ENCODE results near the gene LRCOL1. TPM values are rescaled to one million over a fixed set of nuclear protein-coding genes. Genes with fewer than 3 reads are reported as not detected.
"Not testable (repeated sequence)": the region's sequence is repeated elsewhere in the genome, so short reads cannot be mapped to it uniquely, and the experiment has no call there.

Gene LRCOL1
- total RNA-seq, 1 donor, result not detected

DNA sequence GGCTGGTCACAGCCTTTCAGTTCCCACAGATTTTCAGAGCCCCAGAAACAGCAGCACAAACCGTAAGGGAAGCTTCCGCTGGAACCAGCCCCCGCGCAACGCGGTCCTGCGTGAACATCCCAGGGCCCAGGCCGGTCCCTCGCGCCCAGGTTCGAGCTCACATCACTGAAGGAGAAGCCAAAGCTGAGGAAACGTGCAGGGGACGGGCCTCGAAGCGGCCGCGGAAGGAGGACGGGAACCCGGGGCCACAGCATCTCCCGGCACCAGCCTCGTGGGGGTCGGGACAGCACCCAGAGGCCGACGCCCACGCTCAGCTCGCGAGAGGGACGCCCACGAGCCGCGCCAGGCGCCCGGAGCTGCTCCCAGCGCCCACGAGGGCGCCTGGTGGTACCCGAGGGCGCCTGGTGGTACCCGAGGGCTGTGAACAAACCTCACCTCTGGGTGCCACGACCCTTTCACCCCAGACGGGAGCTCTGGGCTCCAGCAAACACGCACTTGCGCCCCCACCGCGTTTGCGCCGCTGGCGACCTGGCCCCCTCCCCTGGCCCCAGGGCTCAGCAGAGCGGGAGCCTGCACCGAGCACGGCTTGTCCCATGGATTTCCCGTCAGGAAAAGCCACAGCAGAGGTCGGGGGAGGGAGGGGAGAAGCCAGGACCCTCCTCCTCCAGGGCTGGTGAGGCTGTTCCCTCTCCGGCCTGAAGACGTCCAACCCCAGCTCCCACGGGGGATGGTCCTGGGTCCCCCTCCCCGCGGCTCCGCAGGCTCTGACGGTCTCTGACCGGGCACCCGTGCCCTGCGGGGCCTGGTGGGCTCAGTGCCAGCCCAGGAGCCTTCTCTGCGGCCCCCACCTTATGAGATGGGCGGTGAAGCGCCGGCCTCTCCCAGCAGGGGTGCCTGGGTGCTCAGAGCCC, 6.9 kb downstream of the LRCOL1 start:
- no peaks in the 10 kb centered on the region for H3K9me3 ChIP-seq (ENCODE audit: low read depth, low read length)
- no peak overlapping the region for H3K4me3 ChIP-seq (ENCODE audit: low read length)
- no peaks in the 10 kb centered on the region for H3K27me3 ChIP-seq (ENCODE audit: insufficient read depth, low read length)
- peaks cover 7% of the 10 kb centered on the region for H3K4me1 ChIP-seq (ENCODE audit: insufficient read depth, low read length)

DNA sequence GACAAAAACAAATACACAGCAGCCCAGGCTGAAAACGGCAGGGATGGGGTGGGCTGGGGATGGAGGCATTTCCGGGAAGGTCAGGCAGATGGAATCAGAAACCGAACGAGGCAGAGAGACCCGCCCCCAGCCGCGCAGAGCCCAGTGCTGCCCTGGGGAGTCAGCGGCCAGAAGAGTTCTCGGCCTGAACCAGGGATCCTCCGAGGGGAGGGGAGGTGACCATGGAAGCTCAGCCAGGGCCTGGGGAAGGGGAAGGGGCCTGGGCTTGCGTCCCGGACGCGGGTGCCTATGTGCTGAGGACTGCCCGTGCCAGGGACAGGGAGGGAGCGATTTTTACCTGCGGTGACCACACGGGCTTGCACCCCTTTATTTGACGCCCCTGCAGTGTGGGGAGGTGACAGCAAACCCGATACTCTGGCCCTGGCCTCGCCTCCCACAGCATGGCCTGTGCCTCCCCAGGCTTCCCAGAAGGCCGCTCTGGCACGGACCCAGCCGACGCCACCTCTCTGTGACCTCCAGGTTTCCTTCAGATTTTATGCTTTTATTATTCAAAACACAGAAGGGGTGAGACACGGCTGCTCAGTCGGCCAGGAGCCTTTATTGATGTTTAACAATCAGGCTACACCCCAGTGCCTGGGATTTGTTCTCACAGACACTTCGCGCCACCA, 7.7 kb downstream of the LRCOL1 start:
- peaks cover 7% of the 10 kb centered on the region for H3K4me1 ChIP-seq (ENCODE audit: insufficient read depth, low read length)
- H3K9me3 ChIP-seq (ENCODE audit: low read depth, low read length), result no peaks in the 10 kb centered on the region
- H3K27me3 ChIP-seq (ENCODE audit: insufficient read depth, low read length), result no peaks in the 10 kb centered on the region
- H3K4me3 ChIP-seq (ENCODE audit: low read length), result no peak overlapping the region

DNA sequence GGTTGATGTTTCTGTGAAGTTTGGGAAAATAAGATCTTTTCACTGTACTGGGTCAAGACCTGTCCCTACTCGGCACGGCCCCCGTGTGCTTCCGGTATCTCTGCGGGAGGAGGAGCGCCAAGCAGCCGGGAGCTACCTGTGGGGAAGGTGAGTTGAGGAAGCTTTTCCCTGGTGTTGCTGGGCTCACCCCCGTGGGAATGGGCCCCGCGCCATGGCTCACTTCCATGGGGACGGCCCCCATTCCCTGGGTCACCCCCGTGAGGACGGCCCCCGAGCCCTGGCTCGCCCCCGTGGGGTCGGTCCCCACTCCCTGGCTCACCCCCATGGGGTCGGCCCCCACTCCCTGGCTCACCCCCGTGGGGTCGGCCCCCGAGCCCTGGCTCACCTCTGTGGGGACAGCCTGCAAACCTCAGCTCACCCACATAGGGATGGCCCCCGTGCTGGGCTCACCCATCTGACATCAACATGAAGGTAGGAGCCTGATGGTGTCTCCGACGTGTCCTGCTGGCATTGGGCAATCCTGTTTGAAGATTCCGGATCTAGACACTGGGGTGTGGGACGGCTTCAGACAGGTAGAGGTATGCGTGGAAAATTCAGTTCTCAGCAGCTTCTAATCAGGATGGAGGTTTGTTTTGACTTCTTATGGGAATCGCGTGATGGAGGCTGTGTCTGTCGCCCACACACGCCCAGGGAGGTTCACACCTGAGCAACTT, 9.1 kb downstream of the LRCOL1 start:
- H3K27me3 ChIP-seq (ENCODE audit: insufficient read depth, low read length), result no peaks in the 10 kb centered on the region
- no peaks in the 10 kb centered on the region for H3K9me3 ChIP-seq (ENCODE audit: low read depth, low read length)
- no peak overlapping the region for H3K4me3 ChIP-seq (ENCODE audit: low read length)
- H3K4me1 ChIP-seq (ENCODE audit: insufficient read depth, low read length), result peaks cover 12% of the 10 kb centered on the region

DNA sequence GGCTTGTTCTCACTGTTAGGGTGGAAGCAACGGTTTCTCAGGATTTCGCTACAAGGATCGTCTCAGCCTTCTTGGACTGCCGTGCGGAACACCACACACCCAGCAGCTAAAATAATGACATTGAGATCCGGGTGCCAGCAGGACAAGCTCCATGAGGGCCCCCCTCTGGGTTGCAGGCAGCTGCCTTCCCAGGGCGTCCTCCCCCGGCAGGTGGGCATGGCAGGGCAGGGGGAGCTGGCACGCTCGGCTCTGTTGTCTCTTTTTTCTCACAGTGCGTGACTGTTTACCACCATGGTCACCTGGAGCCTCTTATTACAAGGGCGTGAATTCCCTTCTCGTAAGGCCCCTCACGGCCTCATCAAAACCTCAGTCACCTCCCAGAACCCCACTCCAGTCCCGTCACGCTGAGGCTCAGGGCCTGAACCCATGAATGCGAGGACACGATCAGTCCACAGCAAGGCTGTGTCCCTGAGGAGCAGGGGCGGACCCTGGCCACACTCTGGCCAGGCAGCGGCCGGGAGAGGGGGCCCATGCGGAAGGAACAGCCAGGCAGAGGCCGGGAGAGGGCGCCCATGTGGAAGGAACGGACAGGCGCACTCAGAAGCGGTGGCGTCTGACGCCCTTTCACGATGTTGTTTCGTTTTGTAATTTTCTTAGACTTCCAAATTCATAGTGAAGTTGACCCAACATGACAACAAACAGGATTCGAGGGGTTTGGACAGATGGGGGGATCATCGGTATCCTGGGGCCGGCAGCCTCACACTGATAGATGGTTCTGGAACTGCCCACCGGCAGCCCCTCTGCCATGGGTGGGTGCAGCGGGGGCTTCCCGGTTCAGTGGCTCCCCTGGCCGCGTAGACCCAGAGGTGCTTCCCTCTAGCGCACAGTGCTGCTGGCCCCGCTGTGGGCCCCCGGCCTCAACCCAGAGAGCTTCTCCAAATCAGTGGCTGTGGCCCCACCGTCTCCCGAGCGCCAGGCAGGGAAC, 10.0 kb downstream of the LRCOL1 start:
- H3K27me3 ChIP-seq (ENCODE audit: insufficient read depth, low read length), result no peaks in the 10 kb centered on the region
- H3K4me3 ChIP-seq (ENCODE audit: low read length), result no peak overlapping the region
- H3K4me1 ChIP-seq (ENCODE audit: insufficient read depth, low read length), result peaks cover 12% of the 10 kb centered on the region
- H3K9me3 ChIP-seq (ENCODE audit: low read depth, low read length), result no peaks in the 10 kb centered on the region

DNA sequence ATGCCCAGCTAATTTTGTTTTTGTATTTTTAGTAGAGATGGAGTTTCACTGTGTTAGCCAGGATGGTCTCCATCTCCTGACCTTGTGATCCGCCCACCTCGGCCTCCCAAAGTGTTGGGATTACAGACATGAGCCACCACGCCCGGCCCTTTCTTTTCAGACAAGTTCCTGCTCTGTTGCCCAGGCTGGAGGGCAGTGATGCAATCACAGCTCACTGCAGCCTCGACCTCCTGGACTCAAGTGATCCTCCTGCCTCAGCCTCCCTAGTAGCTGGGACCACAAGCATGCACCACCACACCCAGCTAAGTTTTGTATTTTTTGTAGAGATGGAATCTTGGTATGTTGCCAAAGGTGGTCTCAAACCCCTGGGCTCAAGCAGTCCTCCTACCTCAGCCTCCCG, 10.9 kb downstream of the LRCOL1 start:
- not testable (repeated sequence) for H3K4me3 ChIP-seq (ENCODE audit: low read length); H3K27me3 ChIP-seq (ENCODE audit: insufficient read depth, low read length); H3K9me3 ChIP-seq (ENCODE audit: low read depth, low read length)
- H3K4me1 ChIP-seq (ENCODE audit: insufficient read depth, low read length), result peaks cover 12% of the 10 kb centered on the region

DNA sequence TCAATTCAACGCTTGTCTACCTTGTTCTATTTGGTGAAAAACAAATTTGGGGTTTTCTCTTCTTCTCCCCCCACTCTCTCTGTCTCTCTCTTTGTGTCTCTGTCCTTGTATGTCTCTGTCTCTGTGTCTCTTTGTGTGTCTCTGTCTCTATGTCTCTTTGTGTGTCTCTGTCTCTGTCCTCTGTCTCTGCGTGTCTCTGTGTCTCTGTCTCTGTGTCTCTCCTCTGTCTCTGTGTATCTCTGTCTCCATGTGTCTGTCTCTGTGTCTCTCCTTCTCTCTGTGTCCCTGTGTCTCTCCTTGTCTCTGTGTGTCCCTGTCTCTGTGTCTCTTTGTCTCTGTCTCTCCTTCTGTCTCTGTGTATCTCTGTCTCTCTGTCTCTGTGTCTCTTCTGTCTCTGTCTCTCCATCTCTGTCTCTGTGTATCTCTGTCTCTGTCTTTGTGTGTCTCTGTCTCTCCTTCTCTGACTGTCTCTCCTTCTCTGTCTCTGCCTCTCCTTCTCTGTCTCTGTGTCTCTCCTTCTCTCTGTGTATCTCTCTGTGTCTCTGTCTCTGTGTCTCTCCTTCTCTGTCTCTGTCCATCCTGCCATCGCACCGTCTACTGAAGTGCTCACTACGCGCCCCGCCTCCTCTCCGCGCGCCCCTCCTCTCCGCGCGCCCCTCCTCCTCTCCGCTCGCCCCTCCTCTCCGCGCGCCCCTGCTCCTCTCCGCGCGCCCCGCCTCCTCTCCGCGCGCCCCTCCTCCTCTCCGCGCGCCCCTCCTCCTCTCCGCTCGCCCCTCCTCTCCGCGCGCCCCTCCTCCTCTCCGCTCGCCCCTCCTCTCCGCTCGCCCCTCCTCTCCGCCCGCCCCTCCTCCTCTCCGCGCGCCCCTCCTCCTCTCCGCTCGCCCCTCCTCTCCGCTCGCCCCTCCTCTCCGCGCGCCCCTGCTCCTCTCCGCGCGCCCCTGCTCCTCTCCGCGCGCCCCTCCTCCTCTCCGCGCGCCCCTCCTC, 12.8 kb downstream of the LRCOL1 start:
- Histone ChIP-seq H3K4me3 (ENCODE audit: low read length) (peak overlapping the region; percentile 10), H3K4me1 (ENCODE audit: insufficient read depth, low read length) (peaks cover 12% of the 10 kb centered on the region), H3K27me3 (ENCODE audit: insufficient read depth, low read length) (no peaks in the 10 kb centered on the region), H3K9me3 (ENCODE audit: low read depth, low read length) (no peaks in the 10 kb centered on the region)

DNA sequence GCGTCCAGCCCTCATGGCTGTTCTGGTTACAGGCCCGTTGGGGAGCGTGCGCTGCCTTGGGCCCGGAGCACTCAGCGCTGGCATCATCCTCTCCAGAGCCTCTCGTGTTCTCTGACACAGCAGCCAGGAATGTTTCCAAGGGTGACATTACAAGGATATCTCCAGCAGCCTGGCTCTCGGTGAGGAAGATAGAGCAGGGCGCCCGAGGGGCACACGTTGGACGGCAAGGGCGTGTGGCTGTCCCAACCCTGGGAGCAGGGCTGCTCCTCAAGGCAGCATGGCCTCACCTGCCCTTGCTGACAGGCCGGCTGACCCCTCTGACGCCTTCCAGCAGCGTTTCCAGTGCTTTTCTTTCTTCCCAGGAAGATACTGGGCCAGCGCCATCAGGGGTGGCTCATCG, 14.4 kb downstream of the LRCOL1 start:
- H3K27me3 ChIP-seq (ENCODE audit: insufficient read depth, low read length), result no peaks in the 10 kb centered on the region
- no peak overlapping the region for H3K4me3 ChIP-seq (ENCODE audit: low read length)
- H3K9me3 ChIP-seq (ENCODE audit: low read depth, low read length), result no peaks in the 10 kb centered on the region

DNA sequence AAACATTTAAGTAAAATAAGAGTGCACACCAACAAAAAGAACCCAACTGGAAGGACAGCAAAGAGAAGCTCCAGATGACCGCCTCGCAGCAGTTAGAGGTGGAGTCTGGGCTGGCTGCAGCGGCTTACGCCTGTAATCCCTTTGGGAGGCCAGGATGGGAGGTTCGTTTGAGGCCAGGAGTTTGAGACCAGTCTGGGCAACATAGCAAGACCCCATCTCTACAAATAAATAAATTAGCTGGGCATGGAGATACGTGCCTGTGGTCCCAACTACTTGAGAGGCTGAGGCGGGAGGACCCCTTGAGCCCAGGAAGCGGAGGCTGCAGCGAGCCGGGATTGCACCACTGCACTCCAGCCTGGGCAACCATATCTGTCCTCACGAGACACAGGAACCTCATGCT, 15.2 kb downstream of the LRCOL1 start:
- H3K27me3 ChIP-seq (ENCODE audit: insufficient read depth, low read length), result no peaks in the 10 kb centered on the region
- H3K9me3 ChIP-seq (ENCODE audit: low read depth, low read length), result no peaks in the 10 kb centered on the region
- no peak overlapping the region for H3K4me3 ChIP-seq (ENCODE audit: low read length)

More for the DNA sequence above, 14.4 kb downstream of the LRCOL1 start:
- peaks cover 12% of the 10 kb centered on the region for H3K4me1 ChIP-seq (ENCODE audit: insufficient read depth, low read length)

DNA sequence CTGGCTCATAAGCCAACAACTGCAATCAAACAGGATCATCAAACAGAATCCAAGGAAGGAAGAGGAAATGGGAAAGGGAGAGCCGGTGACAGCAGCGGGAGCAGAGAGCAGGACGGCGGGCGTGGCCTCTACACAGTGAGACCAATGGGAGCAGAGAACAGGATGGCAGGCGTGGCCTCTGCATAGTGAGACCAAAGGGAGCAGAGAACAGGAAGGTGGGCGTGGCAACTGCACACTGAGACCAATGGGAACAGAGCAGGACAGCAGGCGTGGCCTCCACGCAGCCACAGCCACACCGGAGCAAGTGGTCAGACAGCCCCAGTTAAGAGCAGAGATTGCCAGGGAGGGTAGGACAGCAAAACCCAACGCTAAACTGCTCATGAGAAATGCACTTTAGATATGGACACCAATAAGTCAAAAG, 16.4 kb downstream of the LRCOL1 start:
- no peaks in the 10 kb centered on the region for H3K27me3 ChIP-seq (ENCODE audit: insufficient read depth, low read length)
- H3K4me1 ChIP-seq (ENCODE audit: insufficient read depth, low read length), result peaks cover 5% of the 10 kb centered on the region
- no peak overlapping the region for H3K4me3 ChIP-seq (ENCODE audit: low read length)
- H3K9me3 ChIP-seq (ENCODE audit: low read depth, low read length), result no peaks in the 10 kb centered on the region

More for the DNA sequence above, 15.2 kb downstream of the LRCOL1 start:
- H3K4me1 ChIP-seq (ENCODE audit: insufficient read depth, low read length), result peaks cover 9% of the 10 kb centered on the region

DNA sequence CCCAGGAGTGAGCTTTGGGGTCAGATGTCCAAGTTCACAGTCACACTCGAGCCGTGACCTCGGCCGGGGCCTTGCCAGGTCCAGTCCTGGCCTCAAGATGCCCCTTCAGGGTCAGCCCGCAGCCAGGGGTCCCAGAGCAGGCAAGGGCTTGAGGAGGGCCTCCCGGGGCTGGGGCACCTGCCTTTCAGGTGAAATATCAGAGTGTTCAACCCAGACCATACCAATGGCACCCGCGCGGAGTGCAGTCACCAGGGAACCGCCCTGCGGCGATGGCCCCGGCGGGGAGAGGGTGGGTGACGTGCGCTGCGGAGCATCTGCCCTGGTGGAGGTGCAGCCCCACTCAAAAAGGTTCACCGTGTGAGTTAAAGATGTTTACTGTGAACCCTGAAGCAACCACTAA, 16.9 kb downstream of the LRCOL1 start:
- no peaks in the 10 kb centered on the region for H3K27me3 ChIP-seq (ENCODE audit: insufficient read depth, low read length)
- peaks cover 5% of the 10 kb centered on the region for H3K4me1 ChIP-seq (ENCODE audit: insufficient read depth, low read length)
- H3K9me3 ChIP-seq (ENCODE audit: low read depth, low read length), result no peaks in the 10 kb centered on the region
- no peak overlapping the region for H3K4me3 ChIP-seq (ENCODE audit: low read length)

DNA sequence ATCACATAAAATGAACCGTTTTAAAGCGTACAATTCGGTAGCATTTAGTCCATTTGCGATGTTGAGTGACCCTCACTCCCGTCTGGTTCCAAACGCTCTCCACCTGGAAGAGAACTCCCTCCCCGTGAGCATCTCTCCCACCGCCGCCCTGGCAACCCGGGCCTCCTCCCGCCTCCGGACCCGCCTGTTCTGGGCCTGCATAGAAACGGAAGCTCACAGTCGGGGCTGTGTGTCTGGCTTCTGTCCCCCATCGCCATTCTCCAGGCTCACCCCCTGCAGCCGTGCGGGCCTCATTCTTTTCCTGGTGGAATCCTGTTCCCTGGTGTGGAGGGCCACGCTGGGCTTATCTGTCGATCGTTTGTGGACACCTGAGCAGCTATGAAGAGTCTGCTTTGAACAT, 17.3 kb downstream of the LRCOL1 start:
- Histone ChIP-seq H3K4me1 (ENCODE audit: insufficient read depth, low read length) (peaks cover 5% of the 10 kb centered on the region), H3K9me3 (ENCODE audit: low read depth, low read length) (no peaks in the 10 kb centered on the region), H3K27me3 (ENCODE audit: insufficient read depth, low read length) (no peaks in the 10 kb centered on the region), H3K4me3 (ENCODE audit: low read length) (no peak overlapping the region)

DNA sequence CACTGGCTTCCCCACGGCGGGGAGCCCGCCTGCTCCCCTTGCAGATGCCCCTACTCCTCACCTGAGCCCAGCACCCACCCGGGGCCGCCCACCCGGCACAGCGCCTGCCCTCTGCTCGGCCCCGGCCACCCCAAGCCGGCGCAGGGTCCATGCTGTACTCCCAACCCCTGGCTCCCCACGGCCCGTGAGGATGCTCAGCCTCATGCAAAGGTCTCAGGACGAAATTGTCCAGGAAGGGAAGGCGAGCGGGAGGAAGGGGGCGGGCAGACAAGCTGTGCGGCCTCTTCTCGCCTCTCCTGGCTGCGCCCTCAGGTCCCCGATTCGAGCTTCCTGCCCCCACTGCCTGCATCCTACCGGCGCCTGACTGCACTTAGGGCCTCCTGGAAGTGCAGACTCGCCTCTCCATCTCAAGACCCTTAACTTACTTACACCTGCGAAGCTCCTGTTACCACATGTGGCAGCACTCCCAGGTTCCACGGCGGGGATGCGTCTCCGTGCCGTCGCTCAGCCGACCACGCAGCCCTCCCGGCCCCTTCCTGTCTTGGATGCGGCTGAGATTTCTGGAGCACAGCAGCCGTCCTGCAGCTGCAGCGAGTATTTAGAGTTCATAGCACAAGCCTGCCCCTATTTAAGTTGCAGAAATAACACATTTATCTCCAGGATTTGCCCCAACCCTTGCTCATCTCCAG, 18.0 kb downstream of the LRCOL1 start:
- Histone ChIP-seq H3K4me1 (ENCODE audit: insufficient read depth, low read length) (peaks cover 2% of the 10 kb centered on the region), H3K27me3 (ENCODE audit: insufficient read depth, low read length) (no peaks in the 10 kb centered on the region), H3K9me3 (ENCODE audit: low read depth, low read length) (no peaks in the 10 kb centered on the region), H3K4me3 (ENCODE audit: low read length) (no peak overlapping the region)

Data from mononuclear cell (primary cell).